ENCODE measurements around the gene CCL27.
A peak's percentile ranks its signal among the peaks of the same experiment; 100 is the strongest.

- TF ChIP-seq CTCF (IDR thresholded peaks at IDR 0.05; ENCODE audit: control extremely low read depth in 1 of 3, insufficient read depth in 1 of 3, low read depth in 1 of 3, low read length in 3 of 3) (peak; percentile 81 to 95 (median 88)), EZH2 (IDR thresholded peaks at IDR 0.05; ENCODE audit: low read depth, low read length, severe bottlenecking) (no peak), BRCA1 (IDR thresholded peaks at IDR 0.05; ENCODE audit: low read depth, low read length) (no peak)
These were observed 49.6 kb downstream of the CCL27 start for GRCh38 chr9:34612788-34613390.

Measured in H1 (cell line).